LoVo (cell line): ENCODE data around the gene EXOC2.

Experiments
- DNase-seq: peaks from one replicate; pipeline ENCODE4 v3.0.0-alpha.2; 2016; ENCODE audit warnings: low spot score

Gene EXOC2

DNA sequence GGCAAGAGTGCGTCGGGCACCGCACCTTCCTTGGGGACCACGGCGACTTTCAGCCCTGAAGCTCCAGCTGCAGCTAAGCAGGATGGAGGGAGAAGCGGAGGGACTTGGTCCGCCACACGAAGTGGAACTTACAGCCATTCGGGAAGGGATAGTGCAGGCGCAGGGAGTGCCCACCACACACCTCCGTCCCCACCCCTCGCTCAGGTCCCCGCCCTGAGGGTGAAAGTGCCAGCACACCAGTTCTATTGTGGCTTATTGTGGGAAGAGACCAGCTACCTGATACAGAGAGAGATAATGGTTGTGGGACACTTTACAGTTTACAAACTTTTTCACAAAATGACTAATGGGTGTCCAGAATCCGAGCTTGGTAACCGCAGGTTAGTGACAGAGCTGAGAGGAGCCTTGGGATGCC is 225.3 kb downstream of the EXOC2 start:
- DNase-seq, result no peak

DNA sequence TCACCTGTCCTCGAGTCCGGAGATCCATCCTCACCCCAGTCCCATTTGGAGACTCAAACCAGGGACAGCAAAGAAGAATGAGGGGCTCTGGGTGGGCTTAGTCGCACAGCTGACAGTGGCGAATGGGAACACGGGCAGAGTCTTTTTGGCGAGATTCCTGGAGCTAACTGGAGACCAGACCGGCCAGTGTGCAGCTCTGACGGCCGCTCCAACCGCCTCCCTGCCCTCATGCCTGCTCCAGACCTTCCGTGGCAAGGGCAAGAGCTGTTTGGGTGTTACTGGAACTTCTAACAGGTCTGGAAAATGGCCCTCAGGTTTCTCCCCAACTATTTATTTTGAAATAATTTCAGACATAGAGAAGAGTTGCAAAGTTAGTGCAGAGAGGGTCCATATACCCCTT is 225.8 kb downstream of the EXOC2 start:
- no peak for DNase-seq

DNA sequence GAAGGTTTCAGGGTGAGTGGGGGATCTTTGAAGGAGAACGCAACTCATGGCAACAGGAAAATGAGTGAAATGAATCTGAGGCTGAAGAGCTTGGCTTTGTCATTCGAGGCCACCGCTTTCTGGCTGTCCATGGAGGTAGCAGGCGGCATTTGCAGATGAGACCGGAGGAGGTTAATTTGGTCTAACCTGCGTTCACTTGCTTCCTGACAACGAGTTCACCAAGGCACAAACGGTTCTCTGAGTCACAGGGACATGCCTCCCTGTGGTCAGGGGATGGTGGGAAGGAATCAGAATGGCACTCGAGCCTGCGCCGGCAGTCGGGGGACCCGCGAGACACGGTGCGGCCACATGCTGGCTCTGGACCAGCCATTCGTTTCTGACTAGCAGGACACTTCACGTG is 226.4 kb downstream of the EXOC2 start:
- no peak for DNase-seq

DNA sequence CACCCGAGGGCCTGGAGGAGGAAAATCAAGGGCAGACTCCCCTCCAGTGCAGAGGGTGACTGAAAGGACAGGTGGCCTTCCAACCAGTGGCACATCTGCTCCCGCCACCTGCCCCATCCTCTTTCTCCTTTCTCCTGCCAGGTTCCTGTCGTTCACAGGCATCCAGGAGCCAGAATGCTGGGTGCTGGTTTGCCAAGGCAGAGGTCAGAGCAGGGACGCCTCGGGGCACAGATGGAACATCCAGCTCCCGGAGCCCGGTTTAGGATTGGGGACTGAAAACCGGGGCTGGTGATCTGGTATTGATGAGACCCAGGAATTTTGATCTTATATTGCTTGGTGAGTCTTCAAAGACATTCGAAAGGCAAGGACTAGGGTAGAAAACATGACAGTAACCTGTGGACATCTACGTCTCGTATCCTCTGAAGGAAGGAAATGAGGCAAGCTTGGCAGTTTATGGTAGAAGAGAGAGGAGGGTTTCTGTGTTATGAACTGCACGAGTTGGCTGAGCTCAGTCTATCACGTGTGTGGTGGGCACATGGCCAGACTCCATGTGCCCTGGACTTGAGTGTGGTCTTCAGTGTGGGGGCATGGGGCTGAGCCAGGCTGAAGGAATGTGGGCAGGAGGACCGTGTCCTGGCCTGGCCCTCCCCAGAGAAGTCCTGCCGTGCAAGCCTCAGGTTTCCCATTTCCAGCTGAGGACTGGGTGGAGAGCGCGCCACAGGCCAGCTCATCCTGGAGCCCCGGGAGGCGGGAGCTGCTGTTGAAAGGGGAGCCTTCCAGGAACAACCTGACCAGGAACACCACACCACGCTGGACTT is 227.2 kb downstream of the EXOC2 start:
- no peak for DNase-seq

DNA sequence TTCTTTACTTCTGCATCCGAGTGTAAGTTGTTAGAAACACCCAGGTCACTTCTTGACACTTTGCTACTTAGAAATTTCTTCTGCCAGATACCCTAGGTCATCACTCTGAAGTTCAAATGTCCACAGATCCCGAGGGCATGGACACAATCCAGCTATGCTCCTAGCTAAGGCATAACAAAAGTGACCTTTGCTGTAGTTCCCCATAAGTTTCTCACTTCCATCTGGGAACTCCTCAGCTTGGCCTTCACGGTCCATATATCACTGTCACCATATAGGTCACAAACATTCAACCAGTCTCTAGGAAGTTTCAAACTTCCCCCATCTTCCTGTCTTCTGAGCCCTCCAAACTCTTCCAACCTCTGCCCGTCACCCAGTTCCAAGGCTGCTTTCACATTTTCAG is 236.1 kb downstream of the EXOC2 start:
- DNase-seq, result no peak

DNA sequence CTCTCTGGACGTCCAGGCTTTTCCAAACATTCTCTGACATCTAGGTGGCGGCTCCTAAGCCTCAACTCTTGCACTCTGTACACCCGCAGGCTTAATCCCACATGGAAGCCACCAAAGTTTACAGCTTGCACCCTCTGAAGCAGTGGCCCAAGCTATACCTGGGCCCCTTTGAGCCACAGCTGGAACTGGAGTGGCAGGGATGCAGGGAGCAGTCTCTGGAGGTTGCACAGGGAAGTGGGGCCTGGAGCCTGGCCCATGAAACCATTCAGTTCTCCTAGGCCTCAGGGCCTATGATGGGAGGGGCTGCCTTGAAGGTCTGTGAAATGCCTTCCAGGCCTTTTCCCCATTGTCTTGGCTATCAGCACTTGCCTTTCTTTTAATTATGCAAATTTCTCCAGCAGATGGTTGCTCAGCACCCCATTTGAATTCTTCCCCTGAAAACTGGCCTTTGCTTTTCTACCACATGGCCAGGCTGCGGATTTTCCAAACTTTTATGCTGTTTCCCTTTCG is 236.5 kb downstream of the EXOC2 start:
- no peak for DNase-seq

DNA sequence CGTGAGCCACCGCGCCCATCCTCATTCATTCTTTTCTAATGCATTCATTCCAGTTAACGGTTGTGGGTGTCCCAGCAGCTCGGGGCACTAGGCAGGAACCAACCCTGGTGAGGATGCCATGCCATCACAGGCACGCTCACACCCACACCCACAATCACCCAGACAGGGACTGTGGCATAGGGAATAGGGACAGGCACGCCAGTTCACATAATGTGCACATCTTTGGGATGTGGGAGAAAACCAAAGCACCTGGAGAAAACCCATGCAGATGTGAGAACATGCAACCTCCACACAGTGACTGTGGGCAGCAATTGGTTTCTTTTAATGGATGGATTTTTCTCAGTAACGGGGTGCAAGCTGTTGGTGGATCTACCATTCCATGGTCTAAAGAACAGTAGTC is 237.1 kb downstream of the EXOC2 start:
- no peak for DNase-seq

DNA sequence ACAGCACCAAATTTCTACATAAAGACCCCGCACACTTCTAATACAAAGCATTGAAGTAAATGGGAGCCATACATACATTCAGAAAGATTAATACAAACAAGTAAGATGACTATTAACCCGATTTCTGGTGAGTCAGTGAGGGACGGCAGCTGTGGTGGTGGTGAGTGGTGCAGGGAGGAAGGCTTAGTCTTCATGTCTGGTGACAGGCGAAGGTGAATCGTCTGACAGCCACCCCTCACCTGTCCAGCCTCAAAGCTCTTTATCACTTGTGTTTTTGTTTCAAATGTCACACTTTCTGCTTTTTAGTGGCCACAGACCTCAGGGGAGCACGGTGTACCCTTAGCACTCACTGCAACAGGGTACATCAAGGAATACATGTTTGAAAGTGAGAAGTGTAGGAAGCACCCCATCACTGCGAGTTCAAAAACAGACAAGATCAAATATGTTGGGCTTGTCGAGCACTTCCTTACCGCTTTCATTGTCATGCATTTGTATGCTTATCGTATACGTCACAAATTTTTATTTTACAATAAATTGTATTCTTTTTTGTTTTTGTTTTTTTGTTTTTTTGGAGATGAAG is 237.8 kb downstream of the EXOC2 start:
- DNase-seq, result no peak

DNA sequence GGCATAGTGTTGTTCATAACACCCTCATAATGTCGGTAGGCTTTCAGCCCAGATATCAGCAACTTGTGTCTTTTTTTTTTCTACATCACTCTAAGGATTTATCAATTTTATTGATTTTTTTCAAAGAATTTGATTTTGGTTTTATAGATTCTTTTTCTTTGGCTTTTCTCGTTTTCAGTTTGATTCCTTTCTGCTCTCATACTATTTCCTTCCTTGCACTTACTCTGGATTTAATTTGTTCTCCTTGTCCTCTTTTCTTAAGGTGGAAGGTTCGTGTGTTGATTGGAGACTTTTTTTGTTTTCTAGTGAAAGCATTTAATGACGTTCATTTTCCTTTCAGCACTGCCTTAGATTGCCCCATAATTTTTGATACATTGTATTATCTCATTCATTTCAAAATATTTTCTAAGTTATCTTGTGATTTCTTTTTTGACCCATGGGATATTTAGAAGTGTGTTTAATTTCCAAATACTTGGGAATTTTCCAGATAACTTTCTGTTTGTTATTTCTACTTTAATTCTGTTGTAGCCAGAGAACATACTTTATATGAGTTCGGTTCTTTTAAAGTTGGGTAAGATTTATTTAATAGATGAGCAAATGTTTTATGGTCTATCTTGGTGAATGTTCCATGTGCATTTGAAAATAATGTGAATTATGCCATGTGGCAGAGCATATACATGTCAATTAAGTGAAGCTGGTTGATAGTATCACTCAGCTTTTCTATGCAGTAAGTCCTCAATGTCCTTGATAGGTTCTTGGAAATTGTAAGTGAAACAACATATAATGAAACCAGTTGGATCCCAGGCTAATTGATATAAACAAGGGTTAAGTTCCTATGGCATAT is 238.6 kb downstream of the EXOC2 start:
- no peak for DNase-seq

DNA sequence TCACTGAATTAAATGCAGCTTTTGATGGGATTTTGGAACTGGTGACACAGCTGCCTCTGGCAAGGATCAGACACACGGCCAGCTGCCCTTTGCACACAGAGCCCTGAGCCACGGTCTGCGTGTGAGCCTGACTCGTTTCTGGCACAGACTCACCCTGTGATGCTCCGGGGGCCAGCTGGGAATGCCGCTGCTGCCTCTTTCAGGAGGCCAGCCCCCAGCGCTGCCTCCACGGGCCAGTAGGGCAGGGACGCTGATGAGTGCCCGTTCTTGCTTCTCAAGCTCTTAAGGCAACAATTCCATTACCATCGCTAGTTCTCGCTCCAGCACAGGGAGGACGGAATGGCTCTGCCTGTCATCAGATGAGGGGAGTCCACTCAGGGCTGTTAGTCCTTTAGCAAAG is 239.8 kb downstream of the EXOC2 start:
- DNase-seq, result no peak

DNA sequence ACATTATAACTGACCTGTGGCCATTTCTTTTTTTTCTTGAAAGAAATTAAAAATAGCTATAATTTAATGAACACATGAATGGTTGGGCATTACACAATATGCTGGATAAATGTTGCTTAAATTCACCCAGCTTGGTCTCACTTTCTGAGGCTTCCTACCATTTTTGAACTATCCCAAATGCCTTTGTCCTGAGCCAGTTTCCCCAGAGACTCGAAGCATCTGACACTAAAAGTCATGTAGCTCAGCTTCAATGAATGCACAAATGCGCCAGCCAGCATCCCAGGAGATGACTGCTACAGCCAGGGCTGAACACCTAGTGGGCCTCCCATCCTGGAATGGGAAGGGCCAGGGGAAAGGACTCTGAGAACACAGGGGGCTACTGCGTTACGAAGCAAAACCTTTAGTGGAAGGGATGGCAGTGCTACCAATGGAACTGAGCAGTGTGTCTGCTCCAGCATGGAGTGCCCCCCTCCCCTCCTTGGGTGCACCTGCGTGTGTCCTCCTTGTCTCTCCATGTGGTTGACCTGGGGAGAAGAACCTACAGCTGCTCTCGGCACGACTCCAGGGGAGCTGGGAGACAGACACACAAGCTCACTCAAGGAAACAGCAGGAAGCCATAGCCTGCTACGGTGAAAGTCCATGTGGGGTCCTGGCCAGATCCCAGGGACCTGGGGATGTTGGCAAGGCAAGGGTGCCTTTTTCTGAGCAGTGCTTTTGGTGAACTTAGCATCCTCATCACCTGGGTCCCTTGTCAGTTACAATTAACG is 240.5 kb downstream of the EXOC2 start:
- no peak for DNase-seq

DNA sequence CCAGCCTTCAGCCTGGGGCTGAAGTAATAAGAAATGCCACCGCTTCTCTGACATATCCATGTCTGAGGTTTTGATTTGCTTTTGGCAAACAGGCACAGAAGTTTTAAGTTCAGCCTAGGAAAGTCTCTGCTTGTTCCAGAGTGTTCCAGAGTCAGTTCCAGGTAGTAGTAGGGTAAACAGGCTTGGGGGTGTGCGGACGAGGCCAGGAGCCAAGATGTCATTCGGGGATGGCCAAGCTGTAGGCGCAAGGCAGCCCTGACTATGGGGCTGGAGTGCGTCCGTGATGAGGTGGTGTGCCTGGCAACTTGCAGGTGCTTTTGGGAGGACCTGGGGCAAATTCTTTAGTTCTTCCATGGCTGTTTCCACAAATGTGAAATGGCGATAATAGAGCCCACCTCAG is 241.1 kb downstream of the EXOC2 start:
- DNase-seq, result no peak

DNA sequence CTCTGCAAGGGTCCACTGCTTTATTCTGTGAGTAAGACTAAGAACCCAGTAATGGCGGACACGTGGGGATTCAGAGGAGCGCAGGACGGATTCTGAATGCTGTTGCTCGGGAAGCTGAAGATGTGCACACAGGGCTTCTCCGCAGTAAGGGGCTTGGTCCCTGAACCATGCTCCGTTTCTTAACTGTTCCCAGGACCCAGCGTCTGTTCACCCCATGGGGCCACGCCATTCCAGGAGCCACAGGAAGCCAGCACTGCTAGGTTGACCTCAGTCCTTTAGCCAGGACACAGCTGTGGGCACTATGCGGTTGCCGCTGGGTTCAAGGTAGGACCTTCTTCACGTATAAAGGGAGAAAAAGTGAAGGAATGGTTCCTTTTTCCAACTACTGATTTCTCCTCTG is 241.6 kb downstream of the EXOC2 start:
- no peak for DNase-seq

DNA sequence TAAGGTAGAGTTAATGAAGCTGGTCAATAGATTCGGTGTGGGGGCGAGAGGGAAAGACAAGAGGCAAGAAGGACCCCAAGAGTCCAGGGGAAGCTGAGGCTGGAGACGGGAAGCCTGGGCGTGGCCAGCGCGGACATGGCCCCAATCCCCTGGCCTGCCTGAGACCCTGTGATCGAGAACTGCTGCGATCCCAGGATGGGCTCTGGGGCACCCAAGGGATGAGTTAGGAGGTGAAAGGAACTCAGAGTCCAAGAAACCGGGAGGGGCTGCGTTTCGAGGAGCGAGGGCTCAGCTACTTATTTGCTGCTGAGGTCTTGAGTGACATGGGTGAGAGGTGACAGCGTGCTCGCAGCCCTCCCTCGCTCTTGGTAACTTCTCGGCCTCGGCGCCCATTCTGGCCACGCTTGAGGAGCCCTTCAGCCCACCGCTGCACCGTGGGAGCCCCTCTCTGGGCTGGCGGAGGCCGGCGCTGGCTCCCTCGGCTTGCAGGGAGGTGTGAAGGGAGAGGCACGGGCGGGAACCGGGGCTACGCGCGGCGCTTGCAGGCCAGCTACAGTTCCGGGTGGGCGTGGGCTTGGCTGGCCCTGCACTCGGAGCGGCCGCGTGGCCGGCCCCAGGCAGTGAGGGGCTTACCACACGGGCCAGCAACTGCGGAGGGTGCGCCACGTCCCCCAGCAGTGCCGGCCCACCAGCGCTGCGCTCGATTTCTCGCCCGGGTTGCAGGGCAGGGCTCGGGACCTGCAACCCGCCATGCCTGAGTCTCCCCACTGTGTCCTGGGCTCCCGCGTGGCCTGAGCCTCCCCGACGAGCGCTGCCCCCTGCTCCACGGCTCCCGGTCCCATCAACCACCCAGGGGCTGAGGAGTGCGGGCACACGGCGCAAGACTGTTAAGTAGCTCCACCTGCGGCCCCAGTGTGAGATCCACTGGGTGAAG is 243.2 kb downstream of the EXOC2 start:
- DNase-seq, result no peak

DNA sequence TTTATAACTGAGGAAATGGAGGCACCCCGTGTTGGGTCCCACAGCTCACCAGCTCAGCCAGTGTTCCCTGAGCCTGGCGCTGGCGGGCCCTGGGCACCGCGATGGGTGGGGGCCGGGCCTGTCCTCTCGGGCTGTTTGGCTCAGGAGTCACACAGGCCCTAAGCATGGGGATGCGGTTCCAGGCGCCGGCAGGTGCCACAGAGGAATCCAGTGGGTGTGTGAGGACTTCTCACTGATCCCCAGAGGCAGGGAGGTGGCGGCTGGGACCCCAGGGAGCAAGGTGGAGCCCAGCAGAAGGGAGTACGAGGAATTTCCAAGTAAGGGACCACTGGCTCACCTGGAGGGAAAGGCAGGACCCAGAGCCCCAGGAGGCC is 243.9 kb downstream of the EXOC2 start:
- no peak for DNase-seq

DNA sequence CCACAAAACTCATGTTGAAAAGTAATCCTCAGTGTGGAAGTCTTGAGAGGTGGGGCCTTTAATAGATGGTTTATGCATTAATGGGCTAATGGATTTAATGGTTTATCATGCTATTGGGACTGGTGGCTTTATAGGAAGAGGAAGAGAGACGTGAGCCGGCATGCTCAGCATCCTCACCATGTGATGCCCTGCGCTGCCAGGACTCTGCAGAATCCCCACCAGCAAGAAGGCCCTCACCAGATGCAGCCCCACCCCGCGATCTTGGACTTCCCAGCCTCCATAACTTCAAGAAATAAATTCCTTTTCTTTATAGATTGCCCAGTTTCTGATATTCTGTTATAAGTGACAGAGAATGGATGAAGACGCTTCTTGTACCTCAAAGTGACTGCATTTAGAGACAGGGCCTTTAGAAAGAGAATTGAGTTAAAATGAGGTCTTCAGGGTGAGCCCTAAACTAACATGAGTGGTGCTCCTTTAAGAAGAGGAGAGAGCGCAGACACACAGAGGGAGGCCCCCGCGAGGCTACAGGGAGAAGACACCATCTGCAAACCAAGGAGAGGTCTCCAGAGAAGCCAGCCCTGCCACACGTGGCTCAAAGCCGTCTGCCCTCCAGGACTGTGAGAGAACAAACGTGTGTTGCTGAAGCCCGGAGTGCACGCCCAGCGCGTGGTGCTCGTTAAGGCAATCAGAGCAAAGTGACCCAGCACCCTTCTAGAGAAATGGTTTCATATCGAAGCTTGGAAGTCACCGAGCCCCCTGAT is 244.5 kb downstream of the EXOC2 start:
- no peak for DNase-seq

DNA sequence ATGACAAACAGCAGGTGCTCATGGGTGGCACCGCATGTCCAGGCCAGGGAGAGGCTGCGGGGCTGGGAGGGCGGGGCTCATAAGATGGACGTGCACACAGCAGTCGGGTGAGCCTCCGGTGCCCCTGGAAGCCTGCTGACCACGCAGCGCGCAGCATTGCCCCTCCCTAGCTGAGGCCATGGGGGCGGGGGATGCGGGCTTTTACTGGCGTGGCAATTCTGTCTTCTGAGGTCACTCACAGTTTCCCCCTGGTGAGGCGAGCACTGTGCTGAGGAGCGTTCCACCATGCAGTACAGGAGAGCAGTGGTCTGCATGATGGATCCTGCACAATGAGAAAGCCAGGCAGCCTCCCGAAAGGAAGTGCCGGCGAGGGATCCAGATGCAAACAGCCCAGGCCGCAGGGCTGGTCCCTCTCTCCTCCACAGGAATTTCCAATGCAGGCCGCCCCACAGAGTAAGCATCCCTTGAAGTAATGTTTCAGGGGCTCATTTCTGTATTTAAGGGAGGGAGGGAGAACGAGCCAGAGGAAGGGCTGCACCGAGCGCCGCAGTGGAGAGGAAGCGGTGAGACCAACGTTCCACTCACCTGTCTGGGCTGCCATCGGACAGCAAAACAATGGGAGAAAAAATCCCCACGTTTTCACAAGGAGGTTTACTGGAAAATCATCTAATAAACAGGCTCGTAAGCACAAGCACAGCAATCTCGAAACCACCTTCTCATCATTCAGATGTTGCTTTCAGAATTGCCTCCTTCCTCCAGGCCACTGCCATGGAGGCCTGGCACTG is 245.4 kb downstream of the EXOC2 start:
- no peak for DNase-seq

DNA sequence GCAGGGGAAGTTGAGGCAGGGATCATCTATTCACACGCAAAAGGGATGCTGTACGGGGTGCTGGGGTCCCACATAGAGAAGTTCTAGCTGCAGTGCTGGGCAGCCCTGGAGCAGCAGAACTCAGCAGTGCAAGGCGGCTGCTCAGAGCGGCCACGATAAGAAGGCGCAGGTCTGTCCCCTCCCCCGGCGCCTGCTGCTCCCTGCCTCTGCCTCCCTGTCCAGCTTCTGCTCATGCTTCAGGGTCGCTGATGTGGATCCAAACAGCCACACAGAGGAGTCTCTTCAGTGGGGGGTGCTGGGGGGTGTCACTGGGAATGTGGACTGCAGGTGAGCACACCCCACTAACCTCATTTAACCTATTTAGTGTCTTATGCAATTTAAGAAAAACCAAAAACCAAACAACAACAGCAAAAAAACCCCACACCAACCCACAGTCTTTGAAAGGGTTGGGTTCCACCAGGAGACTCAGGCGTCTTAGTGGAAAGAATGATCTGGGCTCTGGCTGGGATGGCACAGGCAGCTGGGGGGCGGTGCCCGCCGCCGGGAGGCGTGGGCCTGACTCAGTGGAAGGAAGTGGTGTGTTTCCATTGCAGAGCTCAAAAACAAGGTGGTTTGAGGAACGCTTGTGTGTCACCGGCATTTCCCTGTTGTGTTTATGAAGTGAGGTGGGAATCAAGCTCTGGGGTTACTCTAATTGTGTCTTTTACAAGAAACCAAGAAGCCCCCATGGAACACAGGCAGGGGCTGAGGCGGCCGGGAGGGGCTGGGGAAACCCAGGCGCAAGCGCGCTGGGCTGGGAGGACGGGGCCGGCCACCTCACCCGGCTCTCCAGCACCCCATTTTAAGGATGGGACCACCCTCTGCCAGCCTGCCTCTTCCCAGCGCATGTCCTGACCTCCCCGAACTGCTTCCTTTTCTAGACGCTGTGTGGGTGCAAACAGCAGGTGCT is 246.2 kb downstream of the EXOC2 start:
- DNase-seq, result no peak
